H7 (cell line): ENCODE results near the gene TCF21. TPM values are rescaled to one million over a fixed set of nuclear protein-coding genes. Genes with fewer than 3 reads are reported as not detected.
"Not testable (repeated sequence)": the region's sequence is repeated elsewhere in the genome, so short reads cannot be mapped to it uniquely, and the experiment has no call there.

Experiments used
- DNase-seq: peaks from one replicate; pipeline ENCODE4 v3.0.0; 2012
- H3K27me3 ChIP-seq: 2 replicates; pipeline ENCODE4 v1.6.0; 2011; ENCODE audit warnings: mild to moderate bottlenecking, low read length; ENCODE audit not compliant: control insufficient read depth, insufficient read depth
- H3K36me3 ChIP-seq: replicated peaks from 2 replicates; pipeline ENCODE4 v1.5.1; 2011; ENCODE audit warnings: low read length; ENCODE audit not compliant: control insufficient read depth, insufficient read depth
- H3K4me3 ChIP-seq: 2 replicates; pipeline ENCODE4 v1.5.1; 2011; ENCODE audit warnings: low read depth, mild to moderate bottlenecking, control low read depth, low read length, moderate library complexity; ENCODE audit not compliant: insufficient read depth
- total RNA-seq: library from RNA; depleted of rRNA; stranded (reverse); fragments of >200 nt; shearing (Covaris generic); gene quantifications from 2 replicates; pipeline ENCODE4 v1.2.3, GENCODE V29; 2014; rRNA removed

TCF21 gene
- total RNA-seq, 1 experiment from 2014 or later: 0.03 TPM

DNA sequence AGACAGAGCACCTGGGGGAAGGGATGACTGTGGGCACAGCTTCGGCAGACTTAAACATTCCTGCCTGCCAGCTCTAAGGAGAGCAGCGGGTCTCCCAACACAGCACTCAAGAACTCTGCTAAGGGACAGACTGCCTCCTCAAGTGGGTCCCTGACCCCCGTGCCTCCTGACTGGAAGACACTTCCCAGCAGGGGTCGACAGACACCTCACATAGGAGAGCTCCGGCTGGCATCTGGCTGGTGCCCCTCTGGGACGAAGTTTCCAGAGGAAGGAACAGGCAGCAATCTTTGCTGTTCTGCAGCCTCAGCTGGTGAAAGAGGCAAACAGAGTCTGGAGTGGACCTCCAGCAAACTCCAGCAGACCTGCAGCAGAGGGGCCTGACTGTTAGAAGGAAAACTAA, 42.3 kb downstream of the TCF21 start:
- not testable (repeated sequence) for H3K36me3 ChIP-seq, H3K27me3 ChIP-seq, H3K4me3 ChIP-seq, DNase-seq

DNA sequence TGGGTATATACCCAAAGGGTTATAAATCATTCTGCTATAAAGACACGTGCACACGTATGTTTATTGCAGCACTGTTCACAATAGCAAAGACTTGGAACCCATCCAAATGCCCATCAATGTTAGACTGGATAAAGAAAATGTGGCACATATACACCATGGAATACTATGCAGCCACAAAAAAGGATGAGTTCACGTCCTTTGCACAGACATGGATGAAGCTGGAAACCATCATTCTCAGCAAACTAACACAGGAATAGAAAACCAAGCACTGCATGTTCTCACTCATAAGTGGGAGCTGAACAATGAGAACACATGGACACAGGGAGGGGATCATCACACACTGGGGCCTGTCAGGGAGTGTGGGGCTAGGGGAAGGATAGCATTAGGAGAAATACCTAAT, 47.4 kb downstream of the TCF21 start:
- not testable (repeated sequence) for H3K27me3 ChIP-seq, H3K4me3 ChIP-seq, H3K36me3 ChIP-seq, DNase-seq

DNA sequence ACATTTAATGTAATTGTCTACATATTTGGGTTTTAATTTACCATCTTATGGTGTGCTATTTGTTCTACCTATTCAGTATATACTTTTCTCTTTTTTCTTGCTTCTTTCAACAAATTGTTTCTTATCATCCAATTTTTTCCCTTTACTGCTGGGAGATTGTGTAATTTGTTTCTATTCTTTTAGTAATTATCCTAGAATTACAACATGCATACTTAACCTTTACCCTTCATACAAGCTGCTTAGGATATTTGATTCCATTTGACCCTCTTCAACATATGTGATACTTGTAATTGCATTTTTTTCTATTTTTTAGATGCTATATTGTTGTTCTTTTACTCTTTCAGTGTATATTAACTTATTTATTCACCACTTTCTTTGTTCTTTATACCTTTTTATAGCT, 49.0 kb downstream of the TCF21 start:
- no peak for DNase-seq
- Histone ChIP-seq H3K27me3 (no peaks in the 10 kb centered on the region), H3K36me3 (no peaks in the 10 kb centered on the region), H3K4me3 (no peak overlapping the region)

DNA sequence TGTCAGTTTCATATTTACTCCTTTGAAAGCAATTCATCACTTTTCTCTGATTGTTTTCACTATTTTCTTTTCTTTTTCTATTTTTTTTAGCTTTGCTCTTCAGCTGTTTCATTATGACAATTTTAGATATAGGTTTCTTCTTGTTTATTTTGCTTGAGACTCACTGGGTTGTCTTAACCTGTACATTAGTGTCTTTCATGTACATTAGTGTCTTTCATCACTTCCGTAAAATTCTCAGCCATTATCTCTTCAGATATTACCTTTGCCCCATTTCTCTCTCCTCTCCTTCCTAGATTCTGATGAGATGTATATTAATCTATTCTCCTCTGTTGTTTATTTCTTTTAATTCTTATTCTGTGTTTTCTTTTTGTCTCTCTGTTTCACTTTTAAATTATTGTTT, 49.6 kb downstream of the TCF21 start:
- DNase-seq: no peak
- Histone ChIP-seq H3K27me3 (no peaks in the 10 kb centered on the region), H3K36me3 (no peaks in the 10 kb centered on the region), H3K4me3 (no peak overlapping the region)

DNA sequence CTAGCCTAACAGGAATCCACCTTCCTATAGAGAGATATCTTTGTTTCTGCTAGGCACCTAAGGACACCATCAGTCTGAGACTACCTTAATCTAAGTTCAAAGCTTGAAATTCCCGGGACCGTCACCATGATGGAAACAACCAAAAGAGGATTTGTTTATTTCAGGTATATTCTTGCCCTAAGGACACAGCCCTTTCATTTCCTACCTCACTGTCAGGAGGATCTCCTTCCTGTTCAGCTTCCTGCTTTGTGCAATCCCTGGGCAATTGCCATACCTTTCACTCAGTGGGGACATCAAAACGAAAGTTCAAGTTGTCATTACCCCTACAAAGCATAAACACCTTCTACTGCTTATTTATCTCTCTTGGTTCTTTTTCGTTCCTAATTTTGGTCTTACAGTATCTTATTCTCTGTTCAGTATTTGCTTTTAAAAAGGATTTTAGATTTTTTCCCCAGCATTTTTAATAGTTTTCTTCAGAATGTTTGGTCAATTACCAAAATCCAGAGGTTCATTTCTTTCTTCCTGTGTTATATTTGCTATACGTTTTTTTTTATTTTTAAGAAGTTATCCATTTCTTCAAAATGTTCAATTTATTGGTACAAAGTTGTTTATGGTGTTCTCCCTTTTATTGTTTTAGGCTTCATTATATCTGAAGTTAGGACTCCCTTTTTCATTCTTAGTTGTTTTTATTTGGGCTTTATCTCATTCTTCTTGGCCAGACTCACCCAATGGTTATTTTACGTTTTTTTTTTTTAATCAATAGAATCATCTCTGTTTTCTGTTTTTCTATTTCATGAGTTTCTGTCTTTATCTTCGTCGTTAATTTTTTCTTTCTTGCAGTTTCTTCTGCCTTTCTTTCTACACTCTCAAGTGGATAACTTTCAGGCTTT, 51.1 kb downstream of the TCF21 start:
- no peak for DNase-seq
- no peaks in the 10 kb centered on the region for H3K27me3 ChIP-seq
- no peaks in the 10 kb centered on the region for H3K36me3 ChIP-seq
- H3K4me3 ChIP-seq: no peak overlapping the region

Other genes with a start within 250 kb of the TCF21 start
- 62.6 and 70.9 TPM in 2 replicates for gene TBPL1, start 64.1 kb downstream of the TCF21 start, total RNA-seq
- gene SLC2A12, start 163.5 kb downstream of the TCF21 start, total RNA-seq: 2.0 and 3.0 TPM in 2 replicates